Measurements from ENCODE around the gene DLG2. TPM values are rescaled to one million over a fixed set of nuclear protein-coding genes. Genes with fewer than 3 reads are reported as not detected.

Gene DLG2
- total RNA-seq, 3 donors from 2014 or later = 4.3 to 12.3 (median 6.9) TPM

GRCh38 chr11:84021291-84021690, 1605.9 kb downstream of the DLG2 start:
- H3K36me3 ChIP-seq = no peaks in the 10 kb centered on the region
- H3K27ac ChIP-seq = no peak overlapping the region
- H3K4me1 ChIP-seq = no peaks in the 10 kb centered on the region
- TF ChIP-seq CTCF (IDR thresholded peaks at IDR 0.05) (no peak), POLR2AphosphoS5 (IDR thresholded peaks at IDR 0.05) (no peak), POLR2A (IDR thresholded peaks at IDR 0.05) (no peak)
- no peak for DNase-seq (ENCODE audit: low spot score in 2 of 2)
- H3K27me3 ChIP-seq = no peaks in the 10 kb centered on the region
- intact Hi-C loops (cut with DNase I; ENCODE audit: low total_unique reads) = no loop called here
- H3K9me3 ChIP-seq = no peaks in the 10 kb centered on the region
- H3K4me3 ChIP-seq = no peak overlapping the region

GRCh38 chr11:84019571-84020194, 1607.5 kb downstream of the DLG2 start:
- DNase-seq (ENCODE audit: low spot score in 2 of 2) = no peak
- H3K36me3 ChIP-seq = no peaks in the 10 kb centered on the region
- H3K9me3 ChIP-seq = no peaks in the 10 kb centered on the region
- no peak overlapping the region for H3K27ac ChIP-seq
- H3K4me3 ChIP-seq = no peak overlapping the region
- no peak for TF ChIP-seq POLR2A (IDR thresholded peaks at IDR 0.05)
- intact Hi-C loops (cut with DNase I; ENCODE audit: low total_unique reads) = no loop called here
- H3K27me3 ChIP-seq = no peaks in the 10 kb centered on the region
- H3K4me1 ChIP-seq = no peaks in the 10 kb centered on the region

- DNase-seq (ENCODE audit: low spot score in 2 of 2) = no peak
- Histone ChIP-seq H3K4me3 (no peak overlapping the region), H3K4me1 (no peaks in the 10 kb centered on the region), H3K9me3 (no peaks in the 10 kb centered on the region), H3K27ac (no peak overlapping the region), H3K27me3 (no peaks in the 10 kb centered on the region), H3K36me3 (no peaks in the 10 kb centered on the region)
- TF ChIP-seq CTCF (IDR thresholded peaks at IDR 0.05) (no peak), POLR2A (IDR thresholded peaks at IDR 0.05) (no peak), POLR2AphosphoS5 (IDR thresholded peaks at IDR 0.05) (no peak)
- intact Hi-C loops (cut with DNase I; ENCODE audit: low total_unique reads) = no loop called here
Measured at GRCh38 chr11:84014539-84014938, 1612.6 kb downstream of the DLG2 start.

- H3K27me3 ChIP-seq = no peaks in the 10 kb centered on the region
- no peak overlapping the region for H3K4me3 ChIP-seq
- TF ChIP-seq POLR2A (IDR thresholded peaks at IDR 0.05) = no peak
- TF ChIP-seq CTCF (IDR thresholded peaks at IDR 0.05) = no peak
- TF ChIP-seq POLR2AphosphoS5 (IDR thresholded peaks at IDR 0.05) = no peak
- no peaks in the 10 kb centered on the region for H3K9me3 ChIP-seq
- no peaks in the 10 kb centered on the region for H3K4me1 ChIP-seq
- intact Hi-C loops (cut with DNase I; ENCODE audit: low total_unique reads) = no loop called here
- no peak overlapping the region for H3K27ac ChIP-seq
- H3K36me3 ChIP-seq = no peaks in the 10 kb centered on the region
- no peak for DNase-seq (ENCODE audit: low spot score in 2 of 2)
Measured at GRCh38 chr11:84012171-84012826, 1614.8 kb downstream of the DLG2 start.

- Histone ChIP-seq H3K9me3 (peaks cover 19 to 25% of the 10 kb centered on the region in 2 donors), H3K4me3 (no peak overlapping the region), H3K27ac (no peak overlapping the region), H3K4me1 (no peaks in the 10 kb centered on the region), H3K27me3 (no peaks in the 10 kb centered on the region), H3K36me3 (no peaks in the 10 kb centered on the region)
- intact Hi-C loops (cut with DNase I; ENCODE audit: low total_unique reads) = no loop called here
- TF ChIP-seq POLR2A (IDR thresholded peaks at IDR 0.05) = no peak
- TF ChIP-seq POLR2AphosphoS5 (IDR thresholded peaks at IDR 0.05) = no peak
- TF ChIP-seq CTCF (IDR thresholded peaks at IDR 0.05) = no peak
- DNase-seq (ENCODE audit: low spot score in 2 of 2) = no peak
Measured at GRCh38 chr11:84003181-84003580, 1624.0 kb downstream of the DLG2 start.
